Astrocyte (in vitro differentiated cells and primary cell): Measurements from ENCODE around the gene KCNG4. TPM values are rescaled to one million over a fixed set of nuclear protein-coding genes. Genes with fewer than 3 reads are reported as not detected.

Source experiments
- DNase-seq: peaks from one replicate; pipeline ENCODE4 v3.0.0-alpha.2; 2010; ENCODE audit warnings: low read depth
- FAIRE-seq: peaks from 2 replicates; lab custom pipeline; 2011; peaks lifted over from hg19 to GRCh38; lab: Jason Lieb, UNC
- H2AFZ ChIP-seq: 2 replicates; pipeline ENCODE4 v1.6.0; 2012; ENCODE audit warnings: low read depth, low read length, inconsistent platforms
- H3K27ac ChIP-seq: 2 replicates; pipeline ENCODE4 v1.5.1; 2011; ENCODE audit warnings: low read depth, low read length, inconsistent platforms
- H3K27me3 ChIP-seq: 2 replicates; pipeline ENCODE4 v1.6.0; 2011; ENCODE audit warnings: low read length, inconsistent platforms; ENCODE audit not compliant: insufficient read depth
- H3K36me3 ChIP-seq: 2 replicates; pipeline ENCODE4 v1.5.1; 2011; ENCODE audit warnings: low read length, inconsistent platforms; ENCODE audit not compliant: insufficient read depth
- H3K4me1 ChIP-seq: 2 replicates; pipeline ENCODE4 v1.5.1; 2011; ENCODE audit warnings: low read length, inconsistent platforms; ENCODE audit not compliant: insufficient read depth
- H3K4me2 ChIP-seq: 2 replicates; pipeline ENCODE4 v1.6.0; 2012; ENCODE audit warnings: low read length, inconsistent platforms
- H3K4me3 ChIP-seq: 2 replicates; pipeline ENCODE4 v1.5.1; 2011; ENCODE audit warnings: low read depth, mild to moderate bottlenecking, low read length, inconsistent platforms; ENCODE audit not compliant: insufficient read depth
- H3K79me2 ChIP-seq: 2 replicates; pipeline ENCODE4 v1.6.0; 2012; ENCODE audit warnings: mild to moderate bottlenecking, low read length, inconsistent platforms; ENCODE audit not compliant: insufficient read depth
- H3K9ac ChIP-seq: 2 replicates; pipeline ENCODE4 v1.6.0; 2012; ENCODE audit warnings: mild to moderate bottlenecking, low read length, inconsistent platforms
- H3K9me3 ChIP-seq: 2 replicates; pipeline ENCODE4 v1.5.1; 2012; ENCODE audit warnings: low read depth, mild to moderate bottlenecking, low read length, inconsistent platforms; ENCODE audit not compliant: insufficient read depth
- H4K20me1 ChIP-seq: 2 replicates; pipeline ENCODE4 v1.6.0; 2012; ENCODE audit warnings: low read length, inconsistent platforms; ENCODE audit not compliant: insufficient read depth
- H3K27ac Mint-ChIP-seq: one replicate; pipeline ENCODE4 v1.8.0; 2021; ENCODE audit warnings: mild to moderate bottlenecking, mixed read lengths; ENCODE audit not compliant: unreplicated experiment
- H3K27me3 Mint-ChIP-seq: one replicate; pipeline ENCODE4 v1.8.0; 2021; ENCODE audit warnings: low read depth, mixed read lengths; ENCODE audit not compliant: unreplicated experiment
- H3K36me3 Mint-ChIP-seq: one replicate; pipeline ENCODE4 v1.8.0; 2021; ENCODE audit warnings: low read depth, mixed read lengths; ENCODE audit not compliant: unreplicated experiment
- H3K4me1 Mint-ChIP-seq: one replicate; pipeline ENCODE4 v1.8.0; 2021; ENCODE audit warnings: low read depth, mixed read lengths; ENCODE audit not compliant: unreplicated experiment
- H3K4me3 Mint-ChIP-seq: one replicate; pipeline ENCODE4 v1.8.0; 2021; ENCODE audit warnings: mild to moderate bottlenecking, moderate library complexity, mixed read lengths; ENCODE audit not compliant: unreplicated experiment
- H3K9me3 Mint-ChIP-seq: one replicate; pipeline ENCODE4 v1.8.0; 2021; ENCODE audit warnings: mild to moderate bottlenecking, mixed read lengths; ENCODE audit not compliant: unreplicated experiment
- CTCF ChIP-seq: IDR thresholded peaks from 2 replicates; pipeline ENCODE4 v1.5.1; 2011; ENCODE audit warnings: low read depth, mild to moderate bottlenecking, inconsistent platforms, low read length, moderate library complexity; ENCODE audit not compliant: insufficient read depth
- EZH2 ChIP-seq: IDR thresholded peaks from 2 replicates; pipeline ENCODE4 v1.6.1; 2012; ENCODE audit warnings: mild to moderate bottlenecking, low read length, inconsistent platforms; ENCODE audit not compliant: insufficient read depth
- total RNA-seq: library from RNA; stranded (reverse); gene quantifications from 2 replicates; pipeline ENCODE4 v1.2.1, GENCODE V29; 2021

Gene KCNG4
- total RNA-seq, 1 donor from 2014 or later: not detected

- Mint-ChIP-seq H3K36me3 (no peaks in the 10 kb centered on the region), H3K4me3 (no peak overlapping the region), H3K27ac (no peak overlapping the region), H3K4me1 (peaks cover 6% of the 10 kb centered on the region), H3K27me3 (peaks cover 22% of the 10 kb centered on the region), H3K9me3 (no peaks in the 10 kb centered on the region)
- Histone ChIP-seq H3K27me3 (peaks cover 5% of the 10 kb centered on the region), H3K9me3 (no peaks in the 10 kb centered on the region), H2AFZ (no peak overlapping the region), H3K79me2 (no peaks in the 10 kb centered on the region), H3K36me3 (no peaks in the 10 kb centered on the region), H3K27ac (no peak overlapping the region), H3K4me3 (no peak overlapping the region), H3K9ac (no peak overlapping the region), H3K4me2 (no peak overlapping the region), H4K20me1 (no peaks in the 10 kb centered on the region), H3K4me1 (no peaks in the 10 kb centered on the region)
- no peak for TF ChIP-seq EZH2
- no peak for TF ChIP-seq CTCF
- FAIRE-seq: no peak
- no peak for DNase-seq
Observed at GRCh38 chr16:84214451-84215066, 25.3 kb downstream of the KCNG4 start.

- Mint-ChIP-seq H3K27me3 (peaks cover 33% of the 10 kb centered on the region), H3K4me1 (no peaks in the 10 kb centered on the region), H3K36me3 (no peaks in the 10 kb centered on the region), H3K27ac (no peak overlapping the region), H3K9me3 (no peaks in the 10 kb centered on the region), H3K4me3 (no peak overlapping the region)
- Histone ChIP-seq H4K20me1 (no peaks in the 10 kb centered on the region), H3K4me2 (no peak overlapping the region), H3K36me3 (no peaks in the 10 kb centered on the region), H3K9ac (no peak overlapping the region), H3K4me3 (no peak overlapping the region), H3K4me1 (no peaks in the 10 kb centered on the region), H3K9me3 (no peaks in the 10 kb centered on the region), H3K79me2 (no peaks in the 10 kb centered on the region), H2AFZ (no peak overlapping the region), H3K27me3 (no peaks in the 10 kb centered on the region), H3K27ac (no peak overlapping the region)
- FAIRE-seq (no peak), DNase-seq (no peak)
- TF ChIP-seq CTCF (no peak), EZH2 (no peak)
Observed at GRCh38 chr16:84212631-84213030, 27.2 kb downstream of the KCNG4 start.

GRCh38 chr16:84212154-84212553 lies 27.7 kb downstream of the KCNG4 start:
- Histone ChIP-seq H3K4me1 (no peaks in the 10 kb centered on the region), H3K79me2 (no peaks in the 10 kb centered on the region), H2AFZ (no peak overlapping the region), H3K9ac (no peak overlapping the region), H4K20me1 (no peaks in the 10 kb centered on the region), H3K36me3 (no peaks in the 10 kb centered on the region), H3K4me3 (no peak overlapping the region), H3K27ac (no peak overlapping the region), H3K4me2 (no peak overlapping the region), H3K9me3 (no peaks in the 10 kb centered on the region), H3K27me3 (no peaks in the 10 kb centered on the region)
- FAIRE-seq (no peak), DNase-seq (no peak)
- Mint-ChIP-seq H3K36me3 (no peaks in the 10 kb centered on the region), H3K27ac (no peak overlapping the region), H3K9me3 (no peaks in the 10 kb centered on the region), H3K27me3 (peaks cover 32% of the 10 kb centered on the region), H3K4me1 (no peaks in the 10 kb centered on the region), H3K4me3 (no peak overlapping the region)
- TF ChIP-seq EZH2 (no peak), CTCF (no peak)
